Parathyroid adenoma (tissue), 2 donors: ENCODE measurements around the gene EGR2.

Experiments used
- H2AFZ ChIP-seq: fragments of 300-600 bp; sonication (generic); one replicate; pipeline ENCODE4 v1.7.0; 2017; ENCODE audit warnings: antibody characterized with exemption, mild to moderate bottlenecking
- H3K27ac ChIP-seq: fragments of 300-600 bp; sonication (generic); one replicate; pipeline ENCODE4 v1.7.0; 2017
- H3K27me3 ChIP-seq: fragments of 300-600 bp; sonication (generic); one replicate; pipeline ENCODE4 v1.7.0; 2017; ENCODE audit warnings: low read length; ENCODE audit not compliant: control insufficient read depth, insufficient read depth
- H3K36me3 ChIP-seq: fragments of 300-600 bp; sonication (generic); one replicate; pipeline ENCODE4 v1.7.0; 2017; ENCODE audit warnings: low read length; ENCODE audit not compliant: control insufficient read depth, insufficient read depth
- H3K4me1 ChIP-seq: fragments of 300-600 bp; sonication (generic); one replicate; pipeline ENCODE4 v1.7.0; 2017; ENCODE audit warnings: control low read depth
- H3K4me2 ChIP-seq: fragments of 300-600 bp; sonication (generic); one replicate; pipeline ENCODE4 v1.7.0; 2017; ENCODE audit warnings: low read length
- H3K4me3 ChIP-seq: fragments of 300-600 bp; sonication (generic); one replicate; pipeline ENCODE4 v1.7.0; 2017; ENCODE audit warnings: low read depth, low read length
- H3K79me2 ChIP-seq: fragments of 300-600 bp; sonication (generic); one replicate; pipeline ENCODE4 v1.7.0; 2017; ENCODE audit warnings: control low read depth
- H3K9ac ChIP-seq: fragments of 300-600 bp; sonication (generic); one replicate; pipeline ENCODE4 v1.7.0; 2017; ENCODE audit warnings: mild to moderate bottlenecking
- H3K9me3 ChIP-seq: fragments of 300-600 bp; sonication (generic); one replicate; pipeline ENCODE4 v1.7.0; 2017; ENCODE audit warnings: low read length; ENCODE audit not compliant: control insufficient read depth
- TF ChIP-seq, protein P1 (sequence below): fragments of 300-600 bp; sonication (generic); IDR thresholded peaks from one replicate; pipeline ENCODE4 v1.7.0; 2017; ENCODE audit warnings: antibody characterized with exemption, mild to moderate bottlenecking
- donor health status: primary hyperparathyroidism.

EGR2 gene

DNA sequence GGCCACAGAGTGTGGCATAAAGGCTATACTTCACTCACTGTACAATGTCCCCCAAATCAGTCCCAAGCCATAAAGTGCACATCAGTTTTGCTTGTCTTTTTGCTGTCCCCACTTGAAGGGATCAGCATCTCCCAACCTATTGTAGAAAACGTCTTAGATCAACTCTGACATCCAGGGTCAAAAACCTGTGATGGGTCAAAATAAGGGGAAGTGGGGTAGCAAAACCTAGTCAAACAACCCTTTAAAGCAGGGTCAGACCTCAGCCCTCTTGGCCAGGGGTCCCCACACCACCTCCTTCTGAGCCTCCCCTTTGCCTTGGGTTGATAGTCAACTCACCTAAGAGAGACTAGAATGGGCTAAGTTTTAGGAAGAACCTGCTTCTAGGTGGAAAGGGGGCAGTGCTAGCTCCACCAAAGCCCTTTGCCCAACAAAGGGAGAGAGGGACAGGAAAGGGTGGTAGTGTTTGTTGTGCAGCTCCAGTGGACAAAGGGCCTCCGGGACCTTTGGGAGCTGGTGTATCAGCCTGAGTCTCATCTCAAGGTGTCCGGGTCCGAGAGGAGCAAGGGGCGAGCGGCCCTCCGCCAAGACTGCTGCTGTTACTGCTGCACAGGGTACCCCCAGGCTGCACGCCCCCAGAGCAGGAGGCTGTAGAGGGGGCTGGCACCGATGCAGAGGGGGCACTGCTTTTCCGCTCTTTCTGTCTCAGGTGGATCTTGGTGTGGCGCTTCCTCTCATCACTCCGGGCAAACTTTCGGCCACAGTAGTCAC, 3.3 kb downstream of the EGR2 start:
- H3K27me3 ChIP-seq = peaks cover 4% of the 10 kb centered on the region
- H3K4me2 ChIP-seq = no peak overlapping the region
- no peaks in the 10 kb centered on the region for H3K36me3 ChIP-seq
- no peak overlapping the region for H3K4me3 ChIP-seq
- peaks cover 5% of the 10 kb centered on the region for H3K79me2 ChIP-seq
- no peaks in the 10 kb centered on the region for H3K9me3 ChIP-seq
- no peak overlapping the region for H3K27ac ChIP-seq
- TF ChIP-seq, protein P1, sequence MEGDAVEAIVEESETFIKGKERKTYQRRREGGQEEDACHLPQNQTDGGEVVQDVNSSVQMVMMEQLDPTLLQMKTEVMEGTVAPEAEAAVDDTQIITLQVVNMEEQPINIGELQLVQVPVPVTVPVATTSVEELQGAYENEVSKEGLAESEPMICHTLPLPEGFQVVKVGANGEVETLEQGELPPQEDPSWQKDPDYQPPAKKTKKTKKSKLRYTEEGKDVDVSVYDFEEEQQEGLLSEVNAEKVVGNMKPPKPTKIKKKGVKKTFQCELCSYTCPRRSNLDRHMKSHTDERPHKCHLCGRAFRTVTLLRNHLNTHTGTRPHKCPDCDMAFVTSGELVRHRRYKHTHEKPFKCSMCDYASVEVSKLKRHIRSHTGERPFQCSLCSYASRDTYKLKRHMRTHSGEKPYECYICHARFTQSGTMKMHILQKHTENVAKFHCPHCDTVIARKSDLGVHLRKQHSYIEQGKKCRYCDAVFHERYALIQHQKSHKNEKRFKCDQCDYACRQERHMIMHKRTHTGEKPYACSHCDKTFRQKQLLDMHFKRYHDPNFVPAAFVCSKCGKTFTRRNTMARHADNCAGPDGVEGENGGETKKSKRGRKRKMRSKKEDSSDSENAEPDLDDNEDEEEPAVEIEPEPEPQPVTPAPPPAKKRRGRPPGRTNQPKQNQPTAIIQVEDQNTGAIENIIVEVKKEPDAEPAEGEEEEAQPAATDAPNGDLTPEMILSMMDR = no peak
- H3K4me1 ChIP-seq = peaks cover 4% of the 10 kb centered on the region
- H2AFZ ChIP-seq = no peak overlapping the region
- no peak overlapping the region for H3K9ac ChIP-seq

DNA sequence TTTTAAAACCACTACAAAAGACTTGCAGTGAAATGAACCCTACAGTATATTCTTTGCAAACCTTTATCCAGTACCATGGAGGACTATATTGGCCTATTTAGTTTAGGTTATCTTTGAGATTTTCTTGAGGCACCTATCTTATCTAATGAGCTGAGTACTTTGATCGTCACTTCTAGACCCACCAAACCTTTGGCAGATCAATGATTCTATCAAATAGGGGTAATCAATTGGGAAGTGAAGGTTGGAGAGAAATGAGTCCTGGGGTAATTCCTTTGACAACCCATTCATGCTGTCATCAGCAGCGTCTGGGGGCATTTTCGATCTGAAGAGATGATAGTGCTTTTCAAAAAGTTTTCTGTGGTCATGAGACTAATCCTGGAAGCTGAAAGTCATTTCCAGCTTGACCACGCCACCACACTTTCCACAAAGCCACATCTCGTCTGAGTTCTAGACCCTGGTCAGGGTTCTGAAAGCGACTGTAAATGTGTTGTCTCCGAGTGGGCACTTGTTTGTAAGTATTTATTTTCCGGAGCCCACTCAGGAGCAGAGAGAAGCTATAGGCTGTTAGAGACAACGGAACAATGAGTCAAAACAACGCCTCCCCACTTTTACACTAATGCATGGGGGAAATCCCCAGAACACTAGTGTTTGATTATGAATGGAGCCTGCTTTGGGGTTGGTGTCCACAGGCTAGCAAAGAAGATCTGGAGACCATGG, 4.8 kb downstream of the EGR2 start:
- Histone ChIP-seq H3K36me3 (no peaks in the 10 kb centered on the region), H2AFZ (no peak overlapping the region), H3K9me3 (no peaks in the 10 kb centered on the region), H3K4me3 (no peak overlapping the region), H3K27ac (no peak overlapping the region), H3K79me2 (peaks cover 5% of the 10 kb centered on the region), H3K4me2 (no peak overlapping the region), H3K27me3 (peaks cover 4% of the 10 kb centered on the region), H3K4me1 (peaks cover 4% of the 10 kb centered on the region), H3K9ac (no peak overlapping the region)
- TF ChIP-seq, protein P1 = no peak

DNA sequence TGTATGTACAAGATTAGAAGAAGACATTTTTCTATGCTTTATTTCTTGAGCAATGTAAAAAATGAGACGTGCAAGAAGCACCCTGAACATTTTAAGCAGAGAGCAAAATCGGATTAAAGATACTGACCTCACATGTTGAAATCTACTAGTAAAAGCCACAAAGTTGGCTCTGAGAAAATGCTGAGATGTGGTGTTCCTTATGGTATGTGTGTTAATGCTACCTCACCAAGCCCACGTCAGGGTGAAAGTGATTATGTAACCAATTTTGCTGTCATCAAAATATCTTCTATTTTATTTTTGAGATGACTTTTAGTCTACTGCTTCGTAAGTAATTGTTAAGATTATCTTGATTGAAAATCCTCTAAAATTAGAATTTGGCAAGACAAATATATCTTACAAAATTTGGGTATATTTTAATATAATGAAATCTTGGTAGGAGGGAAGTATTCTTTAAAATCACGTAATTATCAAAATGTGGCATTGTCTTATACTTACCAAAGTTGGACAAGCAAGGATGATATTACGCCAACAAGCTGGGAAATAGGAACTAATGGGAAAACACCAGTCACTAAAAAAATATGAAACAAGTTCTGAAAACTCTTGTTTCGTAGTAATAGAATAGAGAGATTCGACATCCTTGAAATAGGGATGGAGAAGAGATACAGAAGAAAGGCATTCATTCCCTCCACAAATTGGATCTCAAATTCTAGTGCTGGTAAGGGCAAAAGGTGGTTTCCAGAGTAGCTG, 5.8 kb downstream of the EGR2 start:
- H3K4me2 ChIP-seq = no peak overlapping the region
- H3K36me3 ChIP-seq = no peaks in the 10 kb centered on the region
- H3K9ac ChIP-seq = no peak overlapping the region
- H3K27me3 ChIP-seq = peaks cover under 1% of the 10 kb centered on the region
- TF ChIP-seq, protein P1 = no peak
- no peaks in the 10 kb centered on the region for H3K4me1 ChIP-seq
- no peaks in the 10 kb centered on the region for H3K9me3 ChIP-seq
- H2AFZ ChIP-seq = no peak overlapping the region
- H3K27ac ChIP-seq = no peak overlapping the region
- peaks cover 5% of the 10 kb centered on the region for H3K79me2 ChIP-seq
- H3K4me3 ChIP-seq = no peak overlapping the region

DNA sequence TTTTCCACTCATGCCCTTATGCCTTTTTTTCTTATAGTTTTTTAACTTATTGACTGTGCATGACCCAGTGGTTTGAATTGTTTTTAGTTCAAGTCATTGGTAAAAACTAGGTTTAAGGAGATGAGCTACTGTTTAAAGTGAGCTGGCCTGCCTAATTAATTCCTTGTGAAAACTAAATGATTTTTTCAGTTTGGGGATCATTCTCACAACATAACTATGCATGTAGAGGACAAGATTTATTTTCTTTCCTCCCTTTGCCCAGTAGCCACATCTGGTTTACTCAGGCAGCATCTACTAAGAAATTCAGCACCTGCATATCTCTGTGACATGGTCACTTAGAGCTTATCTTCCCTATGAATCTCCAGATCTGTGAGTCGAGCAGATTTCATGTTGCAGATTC, 9.9 kb downstream of the EGR2 start:
- Histone ChIP-seq H3K27me3 (no peaks in the 10 kb centered on the region), H3K4me3 (no peak overlapping the region), H3K36me3 (no peaks in the 10 kb centered on the region), H3K27ac (no peak overlapping the region), H3K4me2 (peak overlapping the region; percentile 32), H3K4me1 (no peaks in the 10 kb centered on the region), H3K79me2 (peaks cover 5% of the 10 kb centered on the region), H3K9ac (no peak overlapping the region), H2AFZ (no peak overlapping the region), H3K9me3 (no peaks in the 10 kb centered on the region)
- TF ChIP-seq, protein P1 = no peak
